ENCODE results near the gene ZBTB21.

GRCh38 chr21:42038393-42038792 lies 28.2 kb upstream of the ZBTB21 start:
- no peak for TF ChIP-seq CTCF (IDR thresholded peaks at IDR 0.05; ENCODE audit: low read depth, low read length, poor library complexity, severe bottlenecking)
- TF ChIP-seq EZH2phosphoT487 (IDR thresholded peaks at IDR 0.05; ENCODE audit: borderline replicate concordance, low read length), result no peak

Data from DOHH2 (cell line).